DOHH2 (cell line): ENCODE measurements around the gene PIRT.

Source experiments
- H3F3A ChIP-seq: fragments of 200-600 bp; sonication (generic), shearing (Covaris generic); 2 replicates; pipeline ENCODE4 v1.6.0; 2016; ENCODE audit warnings: antibody characterized with exemption, mild to moderate bottlenecking; ENCODE audit not compliant: control insufficient read depth, insufficient read depth
- H3K27ac ChIP-seq: fragments of 200-600 bp; sonication (generic); 2 replicates; pipeline ENCODE4 v1.5.1; 2014; ENCODE audit warnings: low read depth, mild to moderate bottlenecking, low read length, moderate library complexity
- H3K27me3 ChIP-seq: fragments of 200-600 bp; sonication (generic); 2 replicates; pipeline ENCODE4 v1.6.1; 2014; ENCODE audit warnings: mild to moderate bottlenecking, low read length, mixed read lengths; ENCODE audit not compliant: control insufficient read depth
- H3K36me3 ChIP-seq: fragments of 200-600 bp; sonication (generic); 2 replicates; pipeline ENCODE4 v1.6.1; 2014; ENCODE audit warnings: mild to moderate bottlenecking, low read length, moderate library complexity, mixed read lengths; ENCODE audit not compliant: control insufficient read depth
- H3K4me1 ChIP-seq: fragments of 200-600 bp; sonication (generic); 2 replicates; pipeline ENCODE4 v1.6.1; 2014; ENCODE audit warnings: mild to moderate bottlenecking, low read length, mixed read lengths; ENCODE audit not compliant: control insufficient read depth
- H3K4me2 ChIP-seq: fragments of 200-600 bp; sonication (generic); 2 replicates; pipeline ENCODE4 v1.6.0; 2014; ENCODE audit warnings: mild to moderate bottlenecking, low read length, moderate library complexity
- H3K4me3 ChIP-seq: fragments of 200-600 bp; sonication (generic); 2 replicates; pipeline ENCODE4 v1.5.1; 2014; ENCODE audit warnings: mild to moderate bottlenecking, low read length, mixed read lengths
- H3K79me2 ChIP-seq: fragments of 200-600 bp; sonication (generic); 2 replicates; pipeline ENCODE4 v1.6.1; 2014; ENCODE audit warnings: mild to moderate bottlenecking, low read length, mixed read lengths; ENCODE audit not compliant: control insufficient read depth
- H3K9me2 ChIP-seq: fragments of 200-600 bp; sonication (generic); replicated peaks from 2 replicates; pipeline ENCODE4 v1.6.1; 2014; ENCODE audit warnings: mild to moderate bottlenecking, low read length, mixed read lengths; ENCODE audit not compliant: control insufficient read depth
- H3K9me3 ChIP-seq: fragments of 200-600 bp; sonication (generic); 2 replicates; pipeline ENCODE4 v1.6.1; 2014; ENCODE audit warnings: antibody characterized with exemption, low read length, mixed read lengths; ENCODE audit not compliant: control insufficient read depth, insufficient read depth
- H4K20me1 ChIP-seq: fragments of 200-600 bp; sonication (generic); 2 replicates; pipeline ENCODE4 v1.6.0; 2014; ENCODE audit warnings: low read depth, mild to moderate bottlenecking, antibody characterized with exemption, low read length, moderate library complexity; ENCODE audit not compliant: control insufficient read depth, insufficient read depth
- EZH2phosphoT487 ChIP-seq: fragments of 200-600 bp; sonication (generic); IDR thresholded peaks from 2 replicates; pipeline ENCODE4 v1.6.1; 2017; ENCODE audit warnings: borderline replicate concordance, mild to moderate bottlenecking, antibody characterized with exemption, low read length, moderate library complexity, mixed read lengths
- TF ChIP-seq, protein P1 (sequence below): fragments of 200-600 bp; sonication (generic); IDR thresholded peaks from one replicate; pipeline ENCODE4 v1.5.1; 2014; ENCODE audit warnings: antibody characterized with exemption, mild to moderate bottlenecking, low read depth, low read length; ENCODE audit not compliant: poor library complexity, severe bottlenecking

The PIRT gene

GRCh38 chr17:10777890-10778289, 60.0 kb downstream of the PIRT start:
- no peaks in the 10 kb centered on the region for H3K27me3 ChIP-seq

GRCh38 chr17:10777131-10777807, 60.6 kb downstream of the PIRT start:
- no peaks in the 10 kb centered on the region for H3K4me1 ChIP-seq
- H3K9me3 ChIP-seq = peaks cover 4% of the 10 kb centered on the region
- no peaks in the 10 kb centered on the region for H3K36me3 ChIP-seq
- H3K27ac ChIP-seq = no peak overlapping the region
- TF ChIP-seq, protein P1, sequence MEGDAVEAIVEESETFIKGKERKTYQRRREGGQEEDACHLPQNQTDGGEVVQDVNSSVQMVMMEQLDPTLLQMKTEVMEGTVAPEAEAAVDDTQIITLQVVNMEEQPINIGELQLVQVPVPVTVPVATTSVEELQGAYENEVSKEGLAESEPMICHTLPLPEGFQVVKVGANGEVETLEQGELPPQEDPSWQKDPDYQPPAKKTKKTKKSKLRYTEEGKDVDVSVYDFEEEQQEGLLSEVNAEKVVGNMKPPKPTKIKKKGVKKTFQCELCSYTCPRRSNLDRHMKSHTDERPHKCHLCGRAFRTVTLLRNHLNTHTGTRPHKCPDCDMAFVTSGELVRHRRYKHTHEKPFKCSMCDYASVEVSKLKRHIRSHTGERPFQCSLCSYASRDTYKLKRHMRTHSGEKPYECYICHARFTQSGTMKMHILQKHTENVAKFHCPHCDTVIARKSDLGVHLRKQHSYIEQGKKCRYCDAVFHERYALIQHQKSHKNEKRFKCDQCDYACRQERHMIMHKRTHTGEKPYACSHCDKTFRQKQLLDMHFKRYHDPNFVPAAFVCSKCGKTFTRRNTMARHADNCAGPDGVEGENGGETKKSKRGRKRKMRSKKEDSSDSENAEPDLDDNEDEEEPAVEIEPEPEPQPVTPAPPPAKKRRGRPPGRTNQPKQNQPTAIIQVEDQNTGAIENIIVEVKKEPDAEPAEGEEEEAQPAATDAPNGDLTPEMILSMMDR = no peak
- TF ChIP-seq EZH2phosphoT487 = no peak
- no peaks in the 10 kb centered on the region for H3F3A ChIP-seq
- no peak overlapping the region for H3K4me3 ChIP-seq
- no peaks in the 10 kb centered on the region for H3K79me2 ChIP-seq
- H4K20me1 ChIP-seq = no peaks in the 10 kb centered on the region
- no peaks in the 10 kb centered on the region for H3K9me2 ChIP-seq
- no peak overlapping the region for H3K4me2 ChIP-seq
- no peaks in the 10 kb centered on the region for H3K27me3 ChIP-seq

More at GRCh38 chr17:10777890-10778289, 60.0 kb downstream of the PIRT start:
- no peaks in the 10 kb centered on the region for H4K20me1 ChIP-seq
- no peaks in the 10 kb centered on the region for H3K36me3 ChIP-seq
- H3K4me2 ChIP-seq = no peak overlapping the region
- no peak overlapping the region for H3K4me3 ChIP-seq
- H3K79me2 ChIP-seq = no peaks in the 10 kb centered on the region
- no peak overlapping the region for H3K27ac ChIP-seq
- no peaks in the 10 kb centered on the region for H3K4me1 ChIP-seq
- H3K9me2 ChIP-seq = no peaks in the 10 kb centered on the region
- H3F3A ChIP-seq = no peaks in the 10 kb centered on the region
- H3K9me3 ChIP-seq = no peaks in the 10 kb centered on the region
- TF ChIP-seq EZH2phosphoT487 = no peak
- TF ChIP-seq, protein P1 = no peak

GRCh38 chr17:10776381-10776780, 61.5 kb downstream of the PIRT start:
- Histone ChIP-seq H3K4me3 (no peak overlapping the region), H3F3A (no peaks in the 10 kb centered on the region), H3K27ac (no peak overlapping the region), H3K79me2 (no peaks in the 10 kb centered on the region), H3K9me2 (no peaks in the 10 kb centered on the region), H3K27me3 (no peaks in the 10 kb centered on the region), H4K20me1 (no peaks in the 10 kb centered on the region), H3K4me2 (no peak overlapping the region), H3K4me1 (no peaks in the 10 kb centered on the region), H3K36me3 (no peaks in the 10 kb centered on the region), H3K9me3 (peaks cover 11% of the 10 kb centered on the region)
- TF ChIP-seq, protein P1 = no peak
- TF ChIP-seq EZH2phosphoT487 = no peak
